RWPE2 (cell line): ENCODE data around the gene PLVAP.

Experiments used
- ATAC-seq: fragments of 200-7000 bp; cut with Tn5 transposase; 3 replicates; pipeline ENCODE4 v1.9.1; 2021; ENCODE audit warnings: low read depth
- DNase-seq: peaks from one replicate; pipeline ENCODE4 v3.0.0-alpha.2; 2020; ENCODE audit warnings: low spot score
- H3K27ac ChIP-seq: fragments of 450-650 bp; 2 replicates; pipeline ENCODE4 v1.5.1; 2017; ENCODE audit warnings: mild to moderate bottlenecking; ENCODE audit not compliant: poor library complexity, severe bottlenecking
- H3K27me3 ChIP-seq: fragments of 250-450 bp; sonication (Bioruptor Pico); 2 replicates; pipeline ENCODE4 v1.5.1; 2021; ENCODE audit warnings: mild to moderate bottlenecking, moderate library complexity; ENCODE audit not compliant: insufficient read depth, poor library complexity, severe bottlenecking
- H3K36me3 ChIP-seq: fragments of 250-450 bp; sonication (Bioruptor Pico); 2 replicates; pipeline ENCODE4 v1.5.1; 2020; ENCODE audit warnings: low read depth, mild to moderate bottlenecking, moderate library complexity
- H3K4me1 ChIP-seq: fragments of 250-450 bp; sonication (Bioruptor Pico); 2 replicates; pipeline ENCODE4 v1.5.1; 2021; ENCODE audit warnings: mild to moderate bottlenecking, moderate library complexity; ENCODE audit not compliant: insufficient read depth, poor library complexity, severe bottlenecking
- H3K4me3 ChIP-seq: fragments of 250-450 bp; sonication (Bioruptor Pico); 2 replicates; pipeline ENCODE4 v1.5.1; 2021; ENCODE audit warnings: mild to moderate bottlenecking, moderate library complexity; ENCODE audit not compliant: severe bottlenecking
- H3K9me3 ChIP-seq: fragments of 250-450 bp; sonication (Bioruptor Pico); 2 replicates; pipeline ENCODE4 v1.5.1; 2021; ENCODE audit warnings: mild to moderate bottlenecking, moderate library complexity; ENCODE audit not compliant: severe bottlenecking
- CTCF ChIP-seq: fragments of 450-650 bp; IDR thresholded peaks from one replicate; pipeline ENCODE4 v1.5.1; 2017; ENCODE audit warnings: mild to moderate bottlenecking, moderate library complexity; ENCODE audit not compliant: poor library complexity, severe bottlenecking

The PLVAP gene

GRCh38 chr19:17325881-17326594 is 51.1 kb downstream of the PLVAP start:
- no peak for TF ChIP-seq CTCF
- no peak overlapping the region for H3K4me3 ChIP-seq
- H3K27ac ChIP-seq = peak overlapping the region; percentile 52
- no peaks in the 10 kb centered on the region for H3K9me3 ChIP-seq
- ATAC-seq = peak; percentile 40
- H3K4me1 ChIP-seq = peaks cover 13% of the 10 kb centered on the region
- no peaks in the 10 kb centered on the region for H3K27me3 ChIP-seq
- no peak for DNase-seq
- H3K36me3 ChIP-seq = peaks cover 9% of the 10 kb centered on the region; the same call in 1 of the 2 replicates

- no peak overlapping the region for H3K4me3 ChIP-seq
- no peaks in the 10 kb centered on the region for H3K9me3 ChIP-seq
- H3K27ac ChIP-seq = peak overlapping the region; percentile 52
- H3K36me3 ChIP-seq = peaks cover 15% of the 10 kb centered on the region
- ATAC-seq (no peak), DNase-seq (no peak)
- H3K27me3 ChIP-seq = no peaks in the 10 kb centered on the region
- no peak for TF ChIP-seq CTCF
- H3K4me1 ChIP-seq = peaks cover 13% of the 10 kb centered on the region
Observed at GRCh38 chr19:17325133-17325532, 52.0 kb downstream of the PLVAP start.

- Histone ChIP-seq H3K9me3 (no peaks in the 10 kb centered on the region), H3K27ac (no peak overlapping the region), H3K27me3 (no peaks in the 10 kb centered on the region), H3K4me1 (peaks cover 13% of the 10 kb centered on the region), H3K4me3 (no peak overlapping the region), H3K36me3 (peaks cover 19% of the 10 kb centered on the region)
- ATAC-seq (no peak), DNase-seq (no peak)
- no peak for TF ChIP-seq CTCF
Observed at GRCh38 chr19:17324357-17325114, 52.6 kb downstream of the PLVAP start.

- Histone ChIP-seq H3K4me1 (peaks cover 13% of the 10 kb centered on the region), H3K27ac (no peak overlapping the region), H3K36me3 (peaks cover 20% of the 10 kb centered on the region), H3K4me3 (no peak overlapping the region), H3K9me3 (no peaks in the 10 kb centered on the region), H3K27me3 (no peaks in the 10 kb centered on the region)
- DNase-seq (no peak), ATAC-seq (no peak)
- no peak for TF ChIP-seq CTCF
Observed at GRCh38 chr19:17323964-17324332, 53.2 kb downstream of the PLVAP start.
